HCT116 (cell line): ENCODE results near the gene SLC6A11. TPM values are rescaled to one million over a fixed set of nuclear protein-coding genes. Genes with fewer than 3 reads are reported as not detected.

Experiments
- ATAC-seq: fragments of 200-7000 bp; cut with Tn5 transposase; 2 replicates; pipeline ENCODE4 v1.9.1; 2020; ENCODE audit warnings: mild to moderate bottlenecking, moderate library complexity
- BruUV-seq: library from RNA; stranded (reverse); fragments of 400-500 nt; replicated peaks from 2 replicates; lab custom pipeline; 2021; lab: Mats Ljungman, UMichigan
- CTCF ChIA-PET: fragments of 300-600 bp; sonication (Branson Sonifier 250); formaldehyde crosslinking; loops from one replicate; lab custom pipeline; 2021; ENCODE audit warnings: antibody characterized with exemption; lab: Charles Lee
- POLR2A ChIA-PET: fragments of 300-600, 350-600 bp; sonication (Branson Sonifier 250); formaldehyde crosslinking; loops from one replicate; lab custom pipeline; 2021; ENCODE audit warnings: antibody characterized with exemption; lab: Charles Lee
- RAD21 ChIA-PET, 2 experiments: fragments of 300-600 bp; sonication (Branson Sonifier 250); formaldehyde crosslinking; loops; one replicate each; lab custom pipeline; 2023; ENCODE audit warnings: low total read pairs in 2 of 2; ENCODE audit not compliant: uncharacterized antibody in 2 of 2, unreplicated experiment in 2 of 2, low non-redundant PET in 1 of 2; lab: Charles Lee
- DNase-seq: peaks from one replicate; pipeline ENCODE4 v3.0.0-alpha.2; 2010; ENCODE audit warnings: low read depth, low spot score
- H2AFZ ChIP-seq: fragments of 200-600 bp; shearing (Covaris generic), sonication (generic); 2 replicates; pipeline ENCODE4 v1.6.1; 2017; ENCODE audit warnings: low read depth, mixed run types, mixed read lengths, antibody characterized with exemption, low read length; ENCODE audit not compliant: poor library complexity, severe bottlenecking
- H3K27ac ChIP-seq: 2 replicates; pipeline ENCODE4 v1.5.1; 2012; ENCODE audit warnings: low read depth, low read length
- H3K27me3 ChIP-seq: fragments of 200-600 bp; sonication (generic); 2 replicates; pipeline ENCODE4 v1.6.1; 2016; ENCODE audit warnings: mixed run types, low read length, mixed read lengths; ENCODE audit not compliant: insufficient read depth
- H3K36me3 ChIP-seq, 2 experiments: fragments of 200-500 bp in 1 of 2; fragments of 200-600 bp in 1 of 2; sonication (Bioruptor generic) in 1 of 2; sonication (generic) in 1 of 2; 2 replicates each; pipeline versions ENCODE4 v1.5.1 to v1.6.1; 2014 to 2016; ENCODE audit warnings: low read length in 2 of 2, inconsistent platforms in 1 of 2, mixed read lengths in 1 of 2, mixed run types in 1 of 2; ENCODE audit not compliant: insufficient read depth in 2 of 2, control insufficient read depth in 1 of 2
- H3K4me1 ChIP-seq, 2 experiments: fragments of 200-600 bp in 1 of 2; sonication (generic) in 1 of 2; 2 replicates each; pipeline versions ENCODE4 v1.5.1 to v1.6.1; 2012 to 2017; ENCODE audit warnings: low read length in 2 of 2, inconsistent platforms in 1 of 2, mild to moderate bottlenecking in 1 of 2, mixed read lengths in 1 of 2, mixed run types in 1 of 2, moderate library complexity in 1 of 2; ENCODE audit not compliant: insufficient read depth in 2 of 2, control insufficient read depth in 1 of 2
- H3K4me2 ChIP-seq: fragments of 200-600 bp; sonication (generic); 2 replicates; pipeline ENCODE4 v1.6.1; 2017; ENCODE audit warnings: mixed run types, low read length, mixed read lengths
- H3K4me3 ChIP-seq, 2 experiments: fragments of 200-600 bp in 1 of 2; sonication (generic) in 1 of 2; replicated peaks in 1 of 2; 2 replicates each; pipeline ENCODE4 v1.5.1; 2011 to 2016; ENCODE audit warnings: low read length in 2 of 2, control low read depth in 1 of 2, low read depth in 1 of 2, mild to moderate bottlenecking in 1 of 2, mixed read lengths in 1 of 2, mixed run types in 1 of 2
- H3K79me2 ChIP-seq: fragments of 200-600 bp; sonication (generic); 2 replicates; pipeline ENCODE4 v1.6.1; 2017; ENCODE audit warnings: mild to moderate bottlenecking, mixed run types, low read length, moderate library complexity, mixed read lengths; ENCODE audit not compliant: insufficient read depth
- H3K9ac ChIP-seq: fragments of 200-600 bp; sonication (generic); 2 replicates; pipeline ENCODE4 v1.6.1; 2016; ENCODE audit warnings: low read length, mixed read lengths
- H3K9me2 ChIP-seq: fragments of 200-600 bp; sonication (generic), shearing (Covaris generic); 2 replicates; pipeline ENCODE4 v1.6.1; 2017; ENCODE audit warnings: mixed run types, mild to moderate bottlenecking, moderate library complexity; ENCODE audit not compliant: insufficient read depth
- H3K9me3 ChIP-seq, 2 experiments: fragments of 200-500 bp in 1 of 2; fragments of 200-600 bp in 1 of 2; sonication (Bioruptor generic) in 1 of 2; sonication (generic) in 1 of 2; 2 replicates each; pipeline ENCODE4 v1.6.1; 2014 to 2017; ENCODE audit warnings: low read length in 2 of 2, mixed read lengths in 2 of 2, inconsistent platforms in 1 of 2, low read depth in 1 of 2, mild to moderate bottlenecking in 1 of 2, mixed run types in 1 of 2, moderate library complexity in 1 of 2; ENCODE audit not compliant: control insufficient read depth in 1 of 2, insufficient read depth in 1 of 2
- H4K20me1 ChIP-seq: fragments of 200-600 bp; sonication (generic), shearing (Covaris generic); 2 replicates; pipeline ENCODE4 v1.6.1; 2017; ENCODE audit warnings: mixed run types, mild to moderate bottlenecking, moderate library complexity; ENCODE audit not compliant: insufficient read depth
- CBX3 ChIP-seq: IDR thresholded peaks from 2 replicates; pipeline ENCODE4 v1.6.1; 2012; ENCODE audit warnings: low read depth
- EZH2 ChIP-seq: fragments of 200-600 bp; sonication (generic); IDR thresholded peaks from 2 replicates; pipeline ENCODE4 v1.6.1; 2017; ENCODE audit warnings: antibody characterized with exemption, mixed run types
- FOSL1 ChIP-seq: IDR thresholded peaks from 2 replicates; pipeline ENCODE4 v1.6.1; 2012; ENCODE audit warnings: low read depth
- JUND ChIP-seq: IDR thresholded peaks from 2 replicates; pipeline ENCODE4 v1.6.1; 2012
- POLR2A ChIP-seq: IDR thresholded peaks from 2 replicates; pipeline ENCODE4 v1.7.0; 2011; ENCODE audit warnings: borderline replicate concordance; ENCODE audit not compliant: insufficient read depth, insufficient read length; ENCODE audit errors: extremely low read depth
- POLR2AphosphoS5 ChIP-seq: IDR thresholded peaks from 2 replicates; pipeline ENCODE4 v1.6.1; 2011; ENCODE audit warnings: mild to moderate bottlenecking, low read depth, low read length, moderate library complexity
- SP1 ChIP-seq: IDR thresholded peaks from 2 replicates; pipeline ENCODE4 v1.6.1; 2012; ENCODE audit warnings: low read depth
- SRF ChIP-seq: IDR thresholded peaks from 2 replicates; pipeline ENCODE4 v1.6.1; 2012; ENCODE audit warnings: low read depth
- YY1 ChIP-seq: IDR thresholded peaks from 2 replicates; pipeline ENCODE4 v1.6.1; 2011; ENCODE audit warnings: low read length, low read depth, moderate library complexity, mild to moderate bottlenecking; ENCODE audit not compliant: insufficient replicate concordance; ENCODE audit errors: extremely low read depth
- intact Hi-C: fragments of 100-400 bp; cut with micrococcal nuclease; formaldehyde crosslinking; loops from 2 replicates; pipeline ENCODE4 v1.10.0; 2022
- total RNA-seq: library from RNA; stranded (reverse); gene quantifications from one replicate; pipeline ENCODE4 v1.2.1, GENCODE V29; 2021; ENCODE audit not compliant: unreplicated experiment
- TF ChIP-seq, protein P1 (sequence below), 3 experiments: fragments of 200-600 bp in 1 of 3; sonication (generic) in 1 of 3; IDR thresholded peaks in 2 of 3; conservative IDR thresholded peaks in 1 of 3; 2 replicates each; pipeline ENCODE4 v1.5.1; 2012 to 2017; ENCODE audit warnings: low read depth in 2 of 3, low read length in 2 of 3, antibody characterized with exemption in 1 of 3, borderline replicate concordance in 1 of 3, control low read depth in 1 of 3, mild to moderate bottlenecking in 1 of 3, mixed read lengths in 1 of 3, mixed run types in 1 of 3, moderate library complexity in 1 of 3; ENCODE audit not compliant: insufficient read depth in 1 of 3
- TF ChIP-seq, protein P2 (sequence below): IDR thresholded peaks from 2 replicates; pipeline ENCODE4 v1.6.1; 2012; ENCODE audit warnings: low read depth
- TF ChIP-seq, protein P3 (sequence below): IDR thresholded peaks from 2 replicates; pipeline ENCODE4 v1.6.1; 2012

SLC6A11 gene
- total RNA-seq, 1 experiment from 2014 or later: not detected

DNA sequence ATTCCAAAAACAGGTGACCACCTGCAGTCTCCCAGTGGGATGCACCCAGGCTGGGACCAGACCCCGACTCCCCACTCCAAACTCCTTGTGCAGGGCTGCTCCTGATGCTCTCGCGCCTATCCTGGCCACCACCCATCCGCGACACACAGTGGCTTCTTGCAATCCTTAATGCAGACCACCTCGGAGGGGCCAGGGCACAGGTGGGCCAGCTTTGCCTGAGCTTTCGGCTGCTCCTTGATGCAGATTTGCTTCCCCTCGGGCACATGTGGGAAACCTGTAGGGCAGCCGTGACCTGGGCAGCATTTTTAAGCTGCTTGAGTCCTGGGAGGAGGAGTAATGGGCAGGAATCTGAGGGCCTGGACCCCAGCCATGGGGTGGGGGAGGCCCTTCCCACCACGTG, 18.9 kb downstream of the SLC6A11 start:
- RAD21 ChIA-PET: no interaction called here
- CTCF ChIA-PET: interaction anchor here (1.3 to 1.5 kb wide), 2 partner anchors 77 to 225 kb away, joined by 4 to 5 read pairs; no protein-coding TSS in a partner anchor
- H3K9me3 ChIP-seq: no peaks in the 10 kb centered on the region

More for the DNA sequence above, 18.9 kb downstream of the SLC6A11 start:
- Histone ChIP-seq H4K20me1 (no peaks in the 10 kb centered on the region), H3K36me3 (no peaks in the 10 kb centered on the region), H3K4me1 (no peaks in the 10 kb centered on the region), H3K4me3 (no peak overlapping the region), H3K4me2 (no peak overlapping the region), H3K9ac (no peak overlapping the region), H3K9me2 (no peaks in the 10 kb centered on the region), H3K27me3 (peaks cover 11% of the 10 kb centered on the region; the same call in 1 of the 2 replicates), H2AFZ (no peak overlapping the region), H3K79me2 (no peaks in the 10 kb centered on the region), H3K27ac (no peak overlapping the region)
- TF ChIP-seq, protein P1, sequence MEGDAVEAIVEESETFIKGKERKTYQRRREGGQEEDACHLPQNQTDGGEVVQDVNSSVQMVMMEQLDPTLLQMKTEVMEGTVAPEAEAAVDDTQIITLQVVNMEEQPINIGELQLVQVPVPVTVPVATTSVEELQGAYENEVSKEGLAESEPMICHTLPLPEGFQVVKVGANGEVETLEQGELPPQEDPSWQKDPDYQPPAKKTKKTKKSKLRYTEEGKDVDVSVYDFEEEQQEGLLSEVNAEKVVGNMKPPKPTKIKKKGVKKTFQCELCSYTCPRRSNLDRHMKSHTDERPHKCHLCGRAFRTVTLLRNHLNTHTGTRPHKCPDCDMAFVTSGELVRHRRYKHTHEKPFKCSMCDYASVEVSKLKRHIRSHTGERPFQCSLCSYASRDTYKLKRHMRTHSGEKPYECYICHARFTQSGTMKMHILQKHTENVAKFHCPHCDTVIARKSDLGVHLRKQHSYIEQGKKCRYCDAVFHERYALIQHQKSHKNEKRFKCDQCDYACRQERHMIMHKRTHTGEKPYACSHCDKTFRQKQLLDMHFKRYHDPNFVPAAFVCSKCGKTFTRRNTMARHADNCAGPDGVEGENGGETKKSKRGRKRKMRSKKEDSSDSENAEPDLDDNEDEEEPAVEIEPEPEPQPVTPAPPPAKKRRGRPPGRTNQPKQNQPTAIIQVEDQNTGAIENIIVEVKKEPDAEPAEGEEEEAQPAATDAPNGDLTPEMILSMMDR (IDR thresholded peaks at IDR 0.05 in 2 of 3, conservative IDR thresholded peaks at IDR 0.05 in 1 of 3; ENCODE audit: borderline replicate concordance in 1 of 3, insufficient read depth in 1 of 3, low read depth in 2 of 3, low read length in 2 of 3): no peak
- TF ChIP-seq YY1 (no peak), JUND (no peak), SP1 (no peak), POLR2A (no peak), EZH2 (no peak), CBX3 (no peak), SRF (no peak), FOSL1 (no peak), POLR2AphosphoS5 (no peak)
- TF ChIP-seq, protein P2, sequence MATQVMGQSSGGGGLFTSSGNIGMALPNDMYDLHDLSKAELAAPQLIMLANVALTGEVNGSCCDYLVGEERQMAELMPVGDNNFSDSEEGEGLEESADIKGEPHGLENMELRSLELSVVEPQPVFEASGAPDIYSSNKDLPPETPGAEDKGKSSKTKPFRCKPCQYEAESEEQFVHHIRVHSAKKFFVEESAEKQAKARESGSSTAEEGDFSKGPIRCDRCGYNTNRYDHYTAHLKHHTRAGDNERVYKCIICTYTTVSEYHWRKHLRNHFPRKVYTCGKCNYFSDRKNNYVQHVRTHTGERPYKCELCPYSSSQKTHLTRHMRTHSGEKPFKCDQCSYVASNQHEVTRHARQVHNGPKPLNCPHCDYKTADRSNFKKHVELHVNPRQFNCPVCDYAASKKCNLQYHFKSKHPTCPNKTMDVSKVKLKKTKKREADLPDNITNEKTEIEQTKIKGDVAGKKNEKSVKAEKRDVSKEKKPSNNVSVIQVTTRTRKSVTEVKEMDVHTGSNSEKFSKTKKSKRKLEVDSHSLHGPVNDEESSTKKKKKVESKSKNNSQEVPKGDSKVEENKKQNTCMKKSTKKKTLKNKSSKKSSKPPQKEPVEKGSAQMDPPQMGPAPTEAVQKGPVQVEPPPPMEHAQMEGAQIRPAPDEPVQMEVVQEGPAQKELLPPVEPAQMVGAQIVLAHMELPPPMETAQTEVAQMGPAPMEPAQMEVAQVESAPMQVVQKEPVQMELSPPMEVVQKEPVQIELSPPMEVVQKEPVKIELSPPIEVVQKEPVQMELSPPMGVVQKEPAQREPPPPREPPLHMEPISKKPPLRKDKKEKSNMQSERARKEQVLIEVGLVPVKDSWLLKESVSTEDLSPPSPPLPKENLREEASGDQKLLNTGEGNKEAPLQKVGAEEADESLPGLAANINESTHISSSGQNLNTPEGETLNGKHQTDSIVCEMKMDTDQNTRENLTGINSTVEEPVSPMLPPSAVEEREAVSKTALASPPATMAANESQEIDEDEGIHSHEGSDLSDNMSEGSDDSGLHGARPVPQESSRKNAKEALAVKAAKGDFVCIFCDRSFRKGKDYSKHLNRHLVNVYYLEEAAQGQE: no peak
- TF ChIP-seq, protein P3, sequence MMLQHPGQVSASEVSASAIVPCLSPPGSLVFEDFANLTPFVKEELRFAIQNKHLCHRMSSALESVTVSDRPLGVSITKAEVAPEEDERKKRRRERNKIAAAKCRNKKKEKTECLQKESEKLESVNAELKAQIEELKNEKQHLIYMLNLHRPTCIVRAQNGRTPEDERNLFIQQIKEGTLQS: no peak
- ATAC-seq (no peak), DNase-seq (no peak)
- intact Hi-C loops: no loop called here
- no TSS peak for BruUV-seq
- POLR2A ChIA-PET: no interaction called here
